ENCODE measurements around the gene BMPR2. TPM values are rescaled to one million over a fixed set of nuclear protein-coding genes. Genes with fewer than 3 reads are reported as not detected.

The BMPR2 gene
- total and polyA plus RNA-seq, 2 of the 8 experiments (the other 6 are each of a cell fraction or from before 2014, with no cell fraction given): 5.5 to 19.8 TPM

DNA sequence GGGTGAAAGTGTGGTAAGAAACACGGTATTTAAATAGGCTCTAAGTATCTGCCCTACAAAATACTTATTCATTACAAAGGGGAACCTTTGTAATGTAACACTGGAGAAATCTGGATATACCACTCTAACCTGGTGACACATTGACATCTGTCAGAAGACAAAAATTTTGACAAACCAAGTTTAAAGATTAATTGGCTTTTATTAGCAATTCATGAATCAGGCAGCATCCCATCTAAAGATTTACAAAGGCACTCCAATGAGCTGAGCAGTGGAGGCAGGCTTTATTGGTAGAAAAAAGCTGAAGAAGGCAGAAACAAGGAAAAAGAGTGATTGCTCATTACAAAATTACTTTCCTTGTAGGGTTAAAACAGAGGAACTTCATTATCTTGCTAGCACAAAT lies 35.0 kb downstream of the BMPR2 start:
- H3K14ac ChIP-seq (ENCODE audit: insufficient read length): no peak overlapping the region
- H2BK15ac ChIP-seq (ENCODE audit: low read length): no peak overlapping the region
- H4K8ac ChIP-seq (ENCODE audit: extremely low read depth, insufficient read depth, low read length): no peak overlapping the region
- H2BK20ac ChIP-seq (ENCODE audit: low read length): no peak overlapping the region
- H3K4ac ChIP-seq (replicated peaks; ENCODE audit: insufficient read length, low read depth, low read length): no peak overlapping the region
- H3K18ac ChIP-seq (ENCODE audit: extremely low read depth, low read length): no peak overlapping the region
- H2AFZ ChIP-seq (ENCODE audit: low read length): no peak overlapping the region
- no peak overlapping the region for H3K9ac ChIP-seq (replicated peaks in 1 of 4; ENCODE audit: extremely low read depth in 1 of 4, low read depth in 3 of 4, low read length in 3 of 4)
- ChIA-PET CTCF (ENCODE audit: partially characterized antibody) (no interaction called here), POLR2A (ENCODE audit: partially characterized antibody) (no interaction called here)
- H3K27me3 ChIP-seq (replicated peaks in 1 of 4; ENCODE audit: control insufficient read depth in 3 of 4, extremely low read depth in 1 of 4, insufficient read depth in 3 of 4, low read length in 3 of 4): no peaks in the 10 kb centered on the region
- no peak for FAIRE-seq
- peaks cover 0 to 3% of the 10 kb centered on the region in 2 experiments for H4K20me1 ChIP-seq (replicated peaks in 1 of 2; ENCODE audit: control insufficient read depth in 1 of 2, insufficient read depth in 2 of 2, low read length in 2 of 2)
- H3K9me3 ChIP-seq (ENCODE audit: insufficient read depth in 2 of 2, low read depth in 1 of 2, low read length in 1 of 2): no peaks in the 10 kb centered on the region
- H3K27ac ChIP-seq (ENCODE audit: low read depth, low read length): no peak overlapping the region
- H2BK120ac ChIP-seq (replicated peaks; ENCODE audit: low read depth, low read length): no peak overlapping the region
- H2BK12ac ChIP-seq (ENCODE audit: low read depth, low read length): no peak overlapping the region
- WGBS, 2 experiments (ENCODE audit: extremely low coverage in 1 of 2, insufficient coverage in 1 of 2, insufficient read length in 1 of 2, insufficient replicate concordance in 2 of 2, low coverage in 1 of 2, low lambda C conversion rate in 2 of 2, missing lambda C conversion rate in 1 of 2): 97% methylated on average over 1 of the region's 1 CpG; no CpG with 5 or more reads in 1 of the 2 experiments
- no peak overlapping the region for H2BK5ac ChIP-seq (ENCODE audit: low read depth, low read length)
- no peaks in the 10 kb centered on the region for H3K4me1 ChIP-seq (replicated peaks in 1 of 4; ENCODE audit: control insufficient read depth in 3 of 4, insufficient read depth in 4 of 4, low read length in 3 of 4)
- no peak for DNase-seq (ENCODE audit: low read depth in 1 of 2, low spot score in 2 of 2)
- H2AK5ac ChIP-seq (ENCODE audit: low read depth, low read length): no peak overlapping the region
- no peak overlapping the region for H3K23ac ChIP-seq (ENCODE audit: insufficient read length)
- H3K4me3 ChIP-seq (ENCODE audit: extremely low read depth in 1 of 4, insufficient read depth in 2 of 4, low read depth in 3 of 4, low read length in 4 of 4): no peak overlapping the region
- no peaks in the 10 kb centered on the region for H3K79me1 ChIP-seq (ENCODE audit: low read depth, low read length)
- H3K56ac ChIP-seq (replicated peaks; ENCODE audit: insufficient read length, low read depth, low read length): no peak overlapping the region
- H4K91ac ChIP-seq (replicated peaks; ENCODE audit: insufficient read length, low read length): no peak overlapping the region
- no peaks in the 10 kb centered on the region for H3K23me2 ChIP-seq (ENCODE audit: low read depth, low read length)
- no peaks in the 10 kb centered on the region; a peak in 2 of 8 replicates for H3K36me3 ChIP-seq (ENCODE audit: control insufficient read depth in 2 of 4, insufficient read depth in 4 of 4, low read length in 3 of 4)
- H4K5ac ChIP-seq (ENCODE audit: insufficient read length, low read depth, low read length): no peak overlapping the region
- peaks cover 0 to 58% of the 10 kb centered on the region in 2 experiments; a peak in 3 of 4 replicates for H3K79me2 ChIP-seq (ENCODE audit: control insufficient read depth in 1 of 2, insufficient read depth in 2 of 2, low read length in 2 of 2)
- H3K4me2 ChIP-seq (ENCODE audit: insufficient read depth in 1 of 2, low read depth in 2 of 2, low read length in 2 of 2): no peak overlapping the region
- TF ChIP-seq HDAC6 (IDR thresholded peaks at IDR 0.05; ENCODE audit: low read depth, low read length) (no peak), NRF1 (IDR thresholded peaks at IDR 0.05; ENCODE audit: low read depth, low read length) (no peak), CTBP2 (IDR thresholded peaks at IDR 0.05; ENCODE audit: borderline replicate concordance, insufficient read depth, insufficient read length, low read length) (no peak), TAF1 (IDR thresholded peaks at IDR 0.05; ENCODE audit: low read depth, low read length) (no peak), TAF7 (optimal IDR thresholded peaks at IDR 0.05; ENCODE audit: borderline replicate concordance, low read depth, low read length) (no peak), KDM5A (IDR thresholded peaks at IDR 0.05; ENCODE audit: low read length) (no peak), CEBPB (IDR thresholded peaks at IDR 0.05; ENCODE audit: low read depth, low read length) (no peak), ASH2L (IDR thresholded peaks at IDR 0.05; ENCODE audit: low read length) (no peak), CBX5 (IDR thresholded peaks at IDR 0.05; ENCODE audit: low read depth, low read length) (no peak), RAD21 (IDR thresholded peaks at IDR 0.05 in 1 of 2, conservative IDR thresholded peaks at IDR 0.05 in 1 of 2; ENCODE audit: low read depth in 2 of 2, low read length in 2 of 2) (no peak), SP4 (IDR thresholded peaks at IDR 0.05; ENCODE audit: low read length) (no peak), JUND (IDR thresholded peaks at IDR 0.05; ENCODE audit: low read length) (no peak), CHD2 (IDR thresholded peaks at IDR 0.05; ENCODE audit: low read length) (no peak), SP2 (IDR thresholded peaks at IDR 0.05; ENCODE audit: low read length) (no peak)
- TF ChIP-seq, protein P1, sequence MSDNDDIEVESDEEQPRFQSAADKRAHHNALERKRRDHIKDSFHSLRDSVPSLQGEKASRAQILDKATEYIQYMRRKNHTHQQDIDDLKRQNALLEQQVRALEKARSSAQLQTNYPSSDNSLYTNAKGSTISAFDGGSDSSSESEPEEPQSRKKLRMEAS (IDR thresholded peaks at IDR 0.05): no peak
